Suppressor macrophage treated with lipopolysaccharide for 1 hour (primary cell): Measurements from ENCODE around the gene TDO2.
A peak's percentile ranks its signal among the peaks of the same experiment; 100 is the strongest.
"Not testable (repeated sequence)": the region's sequence is repeated elsewhere in the genome, so short reads cannot be mapped to it uniquely, and the experiment has no call there.

ENCODE experiments used
- DNase-seq, 3 donors: peaks; one replicate each; pipeline ENCODE4 v3.0.0-alpha.2; 2020 to 2022

The TDO2 gene

GRCh38 chr4:155903453-155903852, at the start of gene TDO2:
Gene TDO2, plus strand, starts transcription at chr4:155903696. Its CDS starts 63 bp downstream, at chr4:155903759.
- DNase-seq, result peak in 1 of 3 donors; percentile 1

GRCh38 chr4:155854582-155855226, 48.8 kb upstream of the TDO2 start:
- peak in 1 of 3 donors; percentile 1 for DNase-seq

GRCh38 chr4:155855897-155856296, 47.6 kb upstream of the TDO2 start:
- no peak for DNase-seq

- DNase-seq, result no peak
Observed at GRCh38 chr4:155866177-155866576, 37.3 kb upstream of the TDO2 start, which contains the start of gene ASIC5. Gene ASIC5, minus strand, starts transcription at chr4:155866277. Its CDS starts 51 bp downstream, at chr4:155866226.

GRCh38 chr4:155875878-155876277, 27.6 kb upstream of the TDO2 start:
- DNase-seq, result no peak

GRCh38 chr4:155877971-155878370, 25.5 kb upstream of the TDO2 start:
- DNase-seq, result no peak

- no peak for DNase-seq
Observed at GRCh38 chr4:155878611-155879010, 24.9 kb upstream of the TDO2 start.

- no peak for DNase-seq
Observed at GRCh38 chr4:155879767-155880166, 23.7 kb upstream of the TDO2 start.

- no peak for DNase-seq
Observed at GRCh38 chr4:155881555-155881954, 21.9 kb upstream of the TDO2 start.

GRCh38 chr4:155883895-155884294, 19.6 kb upstream of the TDO2 start:
- no peak for DNase-seq

- DNase-seq, result no peak
Observed at GRCh38 chr4:155885666-155886065, 17.8 kb upstream of the TDO2 start.

- DNase-seq, result no peak
Observed at GRCh38 chr4:155887045-155887444, 16.5 kb upstream of the TDO2 start.

- no peak for DNase-seq
Observed at GRCh38 chr4:155887847-155888570, 15.5 kb upstream of the TDO2 start.

- peak; percentile 24 to 56 (median 55) for DNase-seq
Observed at GRCh38 chr4:155889031-155889793, 14.3 kb upstream of the TDO2 start.

- DNase-seq, result no peak
Observed at GRCh38 chr4:155889946-155890345, 13.6 kb upstream of the TDO2 start.

- DNase-seq, result no peak
Observed at GRCh38 chr4:155891058-155891457, 12.4 kb upstream of the TDO2 start.

GRCh38 chr4:155898371-155898770, 5.1 kb upstream of the TDO2 start:
- not testable (repeated sequence) for DNase-seq

GRCh38 chr4:155899891-155900290, 3.6 kb upstream of the TDO2 start:
- DNase-seq, result no peak

- DNase-seq, result peak in 2 of 3 donors; percentile 5 to 13
Observed at GRCh38 chr4:155900381-155900780, 3.1 kb upstream of the TDO2 start.

- no peak for DNase-seq
Observed at GRCh38 chr4:155901013-155901412, 2.5 kb upstream of the TDO2 start.

- no peak for DNase-seq
Observed at GRCh38 chr4:155904331-155904730, 835 bp downstream of the TDO2 start.

- no peak for DNase-seq
Observed at GRCh38 chr4:155906554-155907247, 3.2 kb downstream of the TDO2 start.

- no peak for DNase-seq
Observed at GRCh38 chr4:155907556-155907955, 4.1 kb downstream of the TDO2 start.
